ENCODE data around the gene SRRM5. TPM values are rescaled to one million over a fixed set of nuclear protein-coding genes. Genes with fewer than 3 reads are reported as not detected.

The SRRM5 gene
- total and polyA plus RNA-seq, 4 donors = 0.07 to 0.09 (median 0.09) TPM

- peak within 1 kb of the TSS; percentile 89 to 97 for H3K27ac ChIP-seq (ENCODE audit: low read depth in 1 of 2, low read length in 2 of 2)
- H3K4me3 ChIP-seq (ENCODE audit: low read depth in 1 of 3, low read length in 3 of 3) = peak within 1 kb of the TSS; percentile 70 to 90 (median 81)
- DNase-seq (ENCODE audit: low spot score) = peak; percentile 99
- peaks cover 6 to 40% (median 33%) of the 10 kb centered on the region in 4 donors for H3K4me1 ChIP-seq (ENCODE audit: control insufficient read depth in 4 of 4, insufficient read depth in 4 of 4, low read length in 3 of 4)
- H3K36me3 ChIP-seq (ENCODE audit: control insufficient read depth in 4 of 4, insufficient read depth in 3 of 4, low read depth in 1 of 4, low read length in 3 of 4) = peaks cover 8 to 25% (median 16%) of the 10 kb centered on the region in 4 donors
- WGBS = under 1% methylated on average over 60 of the region's 60 CpGs
- no peaks in the 10 kb centered on the region for H3K27me3 ChIP-seq (ENCODE audit: control insufficient read depth in 4 of 4, insufficient read depth in 4 of 4, low read length in 3 of 4)
- peak within 1 kb of the TSS; percentile 93 to 96 for H3K9ac ChIP-seq (ENCODE audit: low read depth in 1 of 2, low read length in 2 of 2)
- TF ChIP-seq GABPA (IDR thresholded peaks at IDR 0.05 in 1 of 2, conservative IDR thresholded peaks at IDR 0.05 in 1 of 2) = peak in 1 of 2 donors; percentile 74
- peak; percentile 71 for TF ChIP-seq ATF3 (IDR thresholded peaks at IDR 0.05)
- TF ChIP-seq FOXA1 (IDR thresholded peaks at IDR 0.05) = peak; percentile 29
- TF ChIP-seq JUND (IDR thresholded peaks at IDR 0.05) = peak; percentile 82 to 91
- no peak for TF ChIP-seq FOXA2 (IDR thresholded peaks at IDR 0.05)
- TF ChIP-seq RXRA (IDR thresholded peaks at IDR 0.05) = peak; percentile 35 to 49
- peak in 1 of 2 donors; percentile 35 for TF ChIP-seq HNF4A (conservative IDR thresholded peaks at IDR 0.05)
- no peak for TF ChIP-seq CTCF (IDR thresholded peaks at IDR 0.05; ENCODE audit: low read depth, low read length, missing input control)
- no peak for TF ChIP-seq HNF4G (IDR thresholded peaks at IDR 0.05)
- TF ChIP-seq ZBTB33 (IDR thresholded peaks at IDR 0.05) = peak; percentile 97
- peak in 1 of 2 donors; percentile 62 for TF ChIP-seq EGR1 (IDR thresholded peaks at IDR 0.05; ENCODE audit: low read depth in 2 of 2)
- peak; percentile 69 for TF ChIP-seq SP1 (IDR thresholded peaks at IDR 0.05)
- TF ChIP-seq REST (IDR thresholded peaks at IDR 0.05) = peak; percentile 76
- peak; percentile 84 for TF ChIP-seq MAX (IDR thresholded peaks at IDR 0.05)
- TF ChIP-seq TAF1 (conservative IDR thresholded peaks at IDR 0.05) = no peak
- TF ChIP-seq RAD21 (IDR thresholded peaks at IDR 0.05) = peak; percentile 34 to 42
- peak; percentile 87 for TF ChIP-seq NR2F2 (IDR thresholded peaks at IDR 0.05)
- peak; percentile 91 for TF ChIP-seq YY1 (IDR thresholded peaks at IDR 0.05)
- H3K9me3 ChIP-seq (ENCODE audit: control insufficient read depth in 4 of 4, low read length in 3 of 4) = no peaks in the 10 kb centered on the region
Observed at GRCh38 chr19:43595999-43596841, 15.7 kb upstream of the SRRM5 start, which contains the start of the genes IRGQ and ZNF576. Gene IRGQ (minus strand): TSS chr19:43596134. CDS start chr19:43595338, 796 bp downstream. Gene ZNF576 (plus strand): TSS chr19:43596595. CDS start chr19:43597109, 514 bp downstream.

Measured in liver (tissue), 9 donors.